T47D (cell line): Measurements from ENCODE around the gene AKT2.

Source experiments
- DNase-seq, 2 experiments: peaks; one replicate each; pipeline versions ENCODE4 v3.0.0 to v3.0.0-alpha.2; 2011 to 2012; ENCODE audit warnings: low read depth in 1 of 2, low spot score in 1 of 2
- JUND ChIP-seq: IDR thresholded peaks from 2 replicates; pipeline ENCODE4 v1.6.1; 2012; ENCODE audit warnings: low read depth
- in situ Hi-C: cut with HindIII; loops from 2 replicates; pipeline ENCODE4 v1.10.0; 2016; ENCODE audit warnings: low sequenced_read_pairs, low pct_unique_long_range_greater_than_20kb

AKT2 gene

DNA sequence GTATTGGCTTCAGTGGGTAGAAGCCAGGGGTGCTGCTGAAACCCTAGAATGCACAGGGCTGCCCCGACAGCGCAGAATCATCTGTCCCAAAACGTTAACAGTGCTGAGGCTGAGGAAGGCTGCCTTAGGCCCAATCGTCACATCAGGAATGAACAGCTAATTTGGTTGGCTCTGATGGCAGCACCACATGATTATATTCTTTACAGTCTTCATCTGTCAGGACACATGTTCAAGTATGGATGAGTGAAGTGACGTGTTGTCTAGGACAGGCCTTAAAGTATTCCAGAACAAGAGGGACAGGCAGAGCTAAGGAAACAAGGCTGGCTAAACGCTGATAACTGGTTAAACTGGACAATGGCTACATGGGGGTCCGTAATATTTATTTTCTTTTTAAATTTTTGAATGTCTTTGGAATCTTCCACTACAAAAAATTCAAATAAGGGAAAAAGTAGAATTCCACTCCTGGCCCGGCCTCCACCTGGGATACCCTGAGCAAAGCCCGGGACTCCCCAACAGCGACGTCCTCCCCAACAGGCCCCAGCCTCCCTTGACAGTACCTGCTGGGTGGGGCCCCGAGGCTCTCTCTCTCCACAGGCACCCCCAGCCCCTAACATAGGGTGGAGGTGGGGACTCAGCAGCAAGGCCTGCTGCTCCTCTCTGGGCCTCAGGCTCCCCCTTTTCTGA, 43.9 kb downstream of the AKT2 start:
- no peak for TF ChIP-seq JUND
- no peak for DNase-seq
- in situ Hi-C loops, result no loop called here

DNA sequence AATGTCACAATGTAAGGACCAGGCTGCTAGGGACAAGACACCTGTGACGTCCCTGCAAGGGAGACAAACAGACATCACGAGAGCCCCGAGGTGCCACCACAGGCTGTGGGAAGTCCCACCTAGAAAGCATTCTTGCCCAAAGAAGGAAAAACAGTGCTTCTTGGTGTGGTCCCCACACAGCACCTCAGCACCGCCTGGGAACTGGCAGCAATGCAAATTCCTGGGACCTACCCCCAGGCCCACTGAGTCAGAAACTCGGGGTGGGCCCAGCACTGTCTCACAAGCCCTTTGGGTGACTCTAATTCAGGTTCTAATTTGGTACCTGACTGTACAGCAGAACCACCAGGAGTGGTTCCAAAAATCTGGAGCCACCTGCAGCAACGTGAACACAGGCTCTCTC, 44.8 kb downstream of the AKT2 start:
- no peak for DNase-seq
- in situ Hi-C loops, result no loop called here
- no peak for TF ChIP-seq JUND

DNA sequence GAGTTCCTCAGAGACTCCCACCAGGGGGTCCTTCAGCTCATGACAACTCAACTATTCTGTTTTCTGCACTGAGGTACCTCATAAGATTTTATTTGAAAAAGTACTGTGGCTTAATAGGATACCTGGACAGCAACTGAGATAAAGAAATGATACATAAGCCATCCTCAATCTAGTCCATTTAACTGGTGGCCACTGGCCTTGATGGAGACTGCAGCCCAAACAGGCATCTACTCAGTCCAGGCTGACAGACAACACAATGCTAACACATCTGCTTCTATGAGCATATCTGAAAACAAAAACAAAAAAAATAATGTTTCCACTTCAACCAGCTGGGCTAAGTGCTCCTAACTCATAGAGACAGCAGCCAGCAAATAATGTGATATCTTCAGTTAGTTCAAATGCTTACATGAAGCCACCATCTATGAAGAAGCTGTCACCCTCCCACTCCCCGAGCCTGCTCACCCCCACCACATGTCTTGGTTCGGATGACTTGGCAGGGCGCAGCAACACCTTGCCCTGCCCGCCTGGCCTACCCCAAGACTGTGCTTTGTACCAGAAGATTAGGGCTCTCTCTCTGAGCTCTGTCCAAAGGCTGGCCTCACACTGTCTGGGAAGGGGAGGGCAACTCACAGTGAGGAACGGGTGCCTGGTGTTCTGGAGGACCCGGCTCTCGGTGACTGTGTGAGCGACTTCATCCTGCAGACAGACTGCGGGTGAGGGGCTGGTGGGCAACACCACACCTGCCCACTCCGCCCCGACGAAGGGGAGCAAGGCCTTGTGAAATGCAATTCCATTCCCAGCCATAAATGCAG, 45.5 kb downstream of the AKT2 start:
- no peak for DNase-seq
- no peak for TF ChIP-seq JUND
- in situ Hi-C loops, result no loop called here

DNA sequence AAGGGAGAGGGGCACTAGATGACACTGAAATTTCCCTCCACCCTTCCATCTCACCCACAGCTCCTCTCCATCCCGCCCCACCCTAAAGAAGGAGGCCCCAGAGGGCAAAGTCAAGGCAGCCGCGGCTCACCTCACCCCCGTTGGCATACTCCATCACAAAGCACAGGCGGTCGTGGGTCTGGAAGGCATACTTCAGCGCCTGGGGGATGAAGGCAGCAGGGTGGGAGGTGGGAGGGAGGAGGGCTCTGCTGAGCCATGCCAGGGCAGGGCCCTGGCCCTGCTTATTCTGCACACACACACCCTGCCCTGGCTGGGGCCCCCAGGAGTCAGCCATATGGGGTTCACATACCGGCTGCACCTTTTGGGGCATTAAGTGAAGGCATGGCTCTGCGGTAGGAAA, 46.4 kb downstream of the AKT2 start:
- TF ChIP-seq JUND, result no peak
- DNase-seq, result no peak
- in situ Hi-C loops, result no loop called here

DNA sequence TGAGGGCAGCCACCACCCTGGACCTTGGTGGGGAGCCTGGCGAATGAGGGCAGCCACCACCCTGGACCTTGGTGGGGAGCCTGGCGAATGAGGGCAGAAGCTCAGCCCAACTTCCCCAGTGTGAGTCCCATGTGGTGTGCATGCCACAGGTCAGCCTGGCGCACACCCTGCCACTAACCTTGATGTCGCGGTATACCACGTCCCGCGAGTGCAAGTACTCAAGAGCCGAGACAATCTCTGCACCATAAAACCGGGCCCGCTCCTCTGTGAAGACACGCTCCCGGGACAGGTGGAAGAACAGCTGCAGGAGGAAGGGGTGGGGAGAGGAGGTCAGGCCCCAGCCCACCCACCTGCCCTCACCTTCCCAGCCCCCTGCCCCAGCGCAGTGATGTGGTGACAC, 47.4 kb downstream of the AKT2 start:
- in situ Hi-C loops, result no loop called here
- DNase-seq, result no peak
- no peak for TF ChIP-seq JUND

DNA sequence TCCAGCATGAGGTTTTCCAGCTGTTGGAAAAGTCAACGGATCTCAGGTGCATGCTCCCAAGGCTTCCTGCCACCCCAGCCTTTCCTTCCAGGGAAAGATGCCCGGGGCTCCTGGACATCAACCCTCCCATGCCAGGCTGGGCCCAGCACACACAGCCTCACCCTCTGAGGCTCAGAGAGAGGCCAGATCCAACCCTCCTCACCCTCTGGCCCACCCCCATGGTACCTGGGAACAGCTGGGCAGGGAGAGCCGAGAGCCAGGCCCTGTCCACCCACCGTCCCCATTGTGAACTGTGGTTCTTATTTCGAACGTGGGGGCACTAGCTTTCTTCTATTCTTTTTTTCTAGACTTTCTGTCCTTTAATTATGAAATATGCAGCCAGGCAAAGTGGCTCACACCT, 48.8 kb downstream of the AKT2 start:
- no peak for TF ChIP-seq JUND
- DNase-seq, result no peak
- in situ Hi-C loops, result no loop called here

DNA sequence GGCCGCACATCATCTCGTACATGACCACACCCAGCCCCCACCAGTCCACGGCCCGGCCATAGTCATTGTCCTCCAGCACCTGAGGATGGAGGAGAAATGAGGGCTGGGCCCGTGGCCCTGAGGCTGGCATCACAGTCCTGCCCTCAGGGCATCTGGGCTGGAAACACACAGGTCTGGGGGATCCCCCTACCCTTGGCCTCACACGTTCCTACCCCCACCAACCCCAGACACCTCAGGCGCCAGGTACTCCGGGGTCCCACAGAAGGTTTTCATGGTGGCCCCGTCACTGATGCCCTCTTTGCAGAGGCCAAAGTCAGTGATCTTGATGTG, 49.2 kb downstream of the AKT2 start:
- no peak for DNase-seq
- in situ Hi-C loops, result no loop called here
- TF ChIP-seq JUND, result no peak

DNA sequence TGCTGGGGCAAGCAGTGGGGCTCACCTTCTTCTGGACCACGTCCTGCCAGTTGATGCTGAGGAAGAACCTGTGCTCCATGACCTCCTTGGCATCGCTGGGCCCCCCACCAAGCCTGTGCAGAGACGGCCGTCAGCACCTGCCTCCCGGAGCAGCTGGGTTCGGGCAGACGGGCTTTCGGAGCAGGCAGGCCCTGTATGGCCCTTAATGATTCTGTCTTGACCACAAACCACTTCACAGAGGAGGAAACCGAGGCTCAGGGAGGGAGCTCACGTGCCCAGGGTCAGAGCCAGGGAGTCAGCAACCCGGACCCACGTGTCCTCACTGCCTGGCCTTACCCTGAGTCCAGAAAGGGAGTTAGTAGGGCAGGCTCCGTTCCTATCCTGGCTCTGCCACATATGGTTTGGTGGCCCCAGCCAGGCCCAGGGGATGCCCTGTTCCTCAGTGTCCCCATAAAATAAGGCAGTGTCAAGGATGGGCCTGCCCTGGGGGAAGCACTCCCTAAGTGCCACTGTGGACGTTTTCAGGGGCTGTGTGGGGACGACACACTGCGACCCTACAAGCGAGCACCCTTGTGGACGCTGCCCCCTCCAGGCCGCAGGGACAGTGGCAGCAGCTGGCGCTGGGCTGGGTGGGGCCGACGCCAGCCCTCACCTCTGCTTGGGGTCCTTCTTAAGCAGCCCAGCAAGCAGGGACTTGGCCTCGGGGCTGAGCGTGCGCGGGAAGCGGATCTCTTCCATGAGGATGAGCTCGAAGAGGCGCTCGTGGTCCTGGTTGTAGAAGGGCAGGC, 49.7 kb downstream of the AKT2 start:
- TF ChIP-seq JUND, result no peak
- DNase-seq, result no peak
- in situ Hi-C loops, result no loop called here

DNA sequence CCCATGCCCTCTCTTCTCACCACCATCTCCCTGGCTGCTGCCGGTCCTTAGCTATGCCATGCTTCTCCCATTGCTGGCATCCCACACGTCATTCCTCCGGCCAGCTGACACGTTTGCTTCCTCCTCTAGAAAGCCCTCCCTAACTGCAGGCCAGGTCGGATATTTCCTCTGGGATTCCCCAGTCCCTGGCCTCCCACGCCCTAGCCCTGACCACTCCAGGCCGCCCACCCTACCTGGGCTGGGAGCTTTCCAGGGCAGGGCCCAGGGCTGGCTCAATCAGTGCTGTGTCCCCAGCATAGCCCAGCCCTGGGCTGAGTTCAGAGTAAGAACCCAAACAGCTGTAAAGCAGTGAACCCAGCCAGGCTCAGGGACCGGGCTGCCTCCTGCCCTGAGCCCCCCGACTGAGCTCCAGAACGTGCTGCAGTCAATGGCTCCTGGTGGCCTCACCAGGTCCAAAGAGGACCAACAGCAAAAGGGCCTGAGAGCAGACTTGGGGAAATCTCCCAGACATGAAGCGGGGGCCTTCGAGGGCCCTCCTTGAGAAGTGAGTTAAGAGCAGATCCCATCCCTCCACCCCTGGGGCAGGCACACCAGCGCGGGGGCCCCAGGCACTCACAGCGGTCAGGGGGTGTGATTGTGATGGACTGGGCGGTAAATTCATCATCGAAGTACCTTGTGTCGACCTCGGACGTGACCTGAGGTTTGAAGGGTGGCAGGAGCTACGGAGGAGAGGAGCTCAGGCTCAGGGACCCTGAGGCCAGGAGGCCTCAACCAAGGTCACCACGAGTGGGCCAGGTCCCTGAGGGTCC, 50.5 kb downstream of the AKT2 start:
- no peak for TF ChIP-seq JUND
- in situ Hi-C loops, result no loop called here
- no peak for DNase-seq

DNA sequence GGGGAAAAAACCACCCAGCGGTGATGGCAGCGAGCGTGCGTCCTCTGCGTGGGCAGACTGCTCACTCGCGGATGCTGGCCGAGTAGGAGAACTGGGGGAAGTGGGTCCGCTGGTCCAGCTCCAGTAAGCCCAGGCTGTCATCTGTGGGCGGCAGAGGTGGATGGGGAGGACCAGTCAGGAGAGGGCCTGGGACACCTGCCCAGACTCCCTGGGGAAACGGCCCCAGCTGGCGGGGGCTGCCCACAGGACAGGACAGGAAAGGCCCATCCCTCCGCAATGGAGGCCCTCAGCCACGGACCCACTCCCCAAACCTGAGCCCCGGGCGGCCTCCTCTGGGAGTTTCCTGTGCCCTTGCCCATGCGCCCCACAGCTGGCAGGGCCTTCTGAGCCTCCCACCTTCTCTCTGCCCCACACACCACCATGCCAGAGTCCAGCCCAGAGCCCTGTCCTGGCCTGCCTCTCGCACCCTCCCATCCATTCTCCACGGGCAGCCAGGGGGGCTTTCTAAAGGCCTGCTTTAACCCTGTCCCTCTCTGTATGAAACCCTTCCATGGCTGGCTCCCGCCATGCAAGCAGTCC, 51.2 kb downstream of the AKT2 start:
- no peak for TF ChIP-seq JUND
- in situ Hi-C loops, result no loop called here
- no peak for DNase-seq

DNA sequence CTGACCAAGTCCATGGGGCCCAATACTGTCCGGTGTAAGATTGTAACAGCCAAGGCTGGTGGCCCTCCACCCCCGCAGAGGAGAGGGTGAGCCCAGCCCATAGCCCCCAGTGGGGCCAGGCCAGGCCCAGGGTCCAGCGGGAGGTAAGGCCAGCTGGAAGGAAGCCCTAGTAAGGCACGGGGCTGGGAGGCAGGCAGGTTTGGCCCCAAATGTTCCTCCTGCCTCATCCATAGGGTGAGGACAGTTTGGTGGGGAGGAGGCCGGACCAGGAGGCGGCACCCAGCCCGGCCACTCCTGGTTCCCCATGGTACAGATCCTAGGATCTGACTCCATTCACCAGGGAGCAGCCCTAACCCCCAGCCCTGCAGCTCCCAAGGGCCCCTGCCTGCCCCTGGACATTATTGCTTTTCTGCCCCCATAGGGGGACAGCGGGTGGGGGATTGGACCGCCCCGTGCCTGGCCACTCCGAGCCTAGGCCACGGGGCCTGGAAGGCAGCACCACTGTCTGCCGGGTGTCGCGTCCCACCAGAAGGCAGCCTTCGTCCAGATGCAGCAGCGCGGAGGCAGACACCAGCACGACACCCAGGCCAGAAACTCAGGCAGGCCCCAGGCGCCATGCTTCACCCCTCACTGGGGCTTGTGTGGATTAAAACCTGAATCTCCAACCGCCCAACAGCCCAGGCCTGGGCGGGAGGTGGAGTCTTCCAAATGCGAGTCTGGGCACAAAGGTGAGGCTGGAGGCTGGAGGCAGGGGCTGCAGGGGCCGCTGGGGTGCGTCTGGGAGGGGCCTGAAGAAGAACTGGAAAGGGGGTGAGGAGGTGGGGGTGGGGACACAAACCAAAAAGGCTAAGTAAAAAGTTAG, 52.0 kb downstream of the AKT2 start:
- no peak for TF ChIP-seq JUND
- in situ Hi-C loops, result no loop called here

More for the DNA sequence above, 52.0 kb downstream of the AKT2 start:
- no peak for DNase-seq
